Activated naive CD8-positive, alpha-beta T cell treated with anti-CD3 and anti-CD28 coated beads for 36 hours (primary cell): ENCODE data around the gene ABHD4. TPM values are rescaled to one million over a fixed set of nuclear protein-coding genes. Genes with fewer than 3 reads are reported as not detected.
"Not testable (repeated sequence)": the region's sequence is repeated elsewhere in the genome, so short reads cannot be mapped to it uniquely, and the experiment has no call there.

Source experiments
- DNase-seq: peaks from one replicate; pipeline ENCODE4 v3.0.0; 2021
- H3K27ac Mint-ChIP-seq: one replicate; pipeline ENCODE4 v1.8.0; 2022; ENCODE audit warnings: mild to moderate bottlenecking, moderate library complexity, mixed read lengths
- H3K27me3 Mint-ChIP-seq: one replicate; pipeline ENCODE4 v1.8.0; 2022; ENCODE audit warnings: mild to moderate bottlenecking, mixed read lengths
- H3K36me3 Mint-ChIP-seq: one replicate; pipeline ENCODE4 v1.8.0; 2021; ENCODE audit warnings: mild to moderate bottlenecking, mixed read lengths
- H3K4me1 Mint-ChIP-seq: one replicate; pipeline ENCODE4 v1.8.0; 2021; ENCODE audit warnings: mixed read lengths
- H3K4me3 Mint-ChIP-seq: one replicate; pipeline ENCODE4 v1.8.0; 2022; ENCODE audit warnings: mild to moderate bottlenecking, moderate library complexity, mixed read lengths
- H3K9me3 Mint-ChIP-seq: one replicate; pipeline ENCODE4 v1.8.0; 2022; ENCODE audit warnings: mixed read lengths
- total RNA-seq, 2 experiments: library from RNA; stranded (reverse); gene quantifications; one replicate each; pipeline ENCODE4 v1.2.3, GENCODE V29; 2021

Gene ABHD4
- total RNA-seq, 2 experiments from 2014 or later, result 8.2 to 8.7 TPM

DNA sequence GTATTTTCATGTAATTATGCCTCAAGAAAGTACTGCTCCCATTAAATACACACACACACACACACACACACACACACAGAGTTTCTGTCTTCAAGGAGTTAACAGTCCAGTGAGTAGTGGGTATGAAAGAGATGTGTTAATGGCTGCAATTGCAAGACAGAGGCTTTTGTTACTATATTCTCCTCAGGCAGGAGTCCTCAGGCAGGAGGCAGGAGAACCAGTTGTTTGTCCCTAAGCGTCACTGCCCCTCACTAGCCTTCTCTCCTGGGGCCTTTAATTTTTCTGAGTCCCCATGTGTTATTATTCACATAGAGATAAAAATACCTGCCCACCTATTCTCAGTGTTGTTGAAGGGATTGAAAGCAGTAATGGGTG, 40.3 kb upstream of the ABHD4 start:
- Mint-ChIP-seq H3K9me3 (peaks cover 2% of the 10 kb centered on the region), H3K4me3 (peak overlapping the region; percentile 85), H3K27ac (peak overlapping the region; percentile 97), H3K4me1 (peaks cover 87% of the 10 kb centered on the region), H3K36me3 (peaks cover 35% of the 10 kb centered on the region), H3K27me3 (peaks cover 11% of the 10 kb centered on the region)
- no peak for DNase-seq

DNA sequence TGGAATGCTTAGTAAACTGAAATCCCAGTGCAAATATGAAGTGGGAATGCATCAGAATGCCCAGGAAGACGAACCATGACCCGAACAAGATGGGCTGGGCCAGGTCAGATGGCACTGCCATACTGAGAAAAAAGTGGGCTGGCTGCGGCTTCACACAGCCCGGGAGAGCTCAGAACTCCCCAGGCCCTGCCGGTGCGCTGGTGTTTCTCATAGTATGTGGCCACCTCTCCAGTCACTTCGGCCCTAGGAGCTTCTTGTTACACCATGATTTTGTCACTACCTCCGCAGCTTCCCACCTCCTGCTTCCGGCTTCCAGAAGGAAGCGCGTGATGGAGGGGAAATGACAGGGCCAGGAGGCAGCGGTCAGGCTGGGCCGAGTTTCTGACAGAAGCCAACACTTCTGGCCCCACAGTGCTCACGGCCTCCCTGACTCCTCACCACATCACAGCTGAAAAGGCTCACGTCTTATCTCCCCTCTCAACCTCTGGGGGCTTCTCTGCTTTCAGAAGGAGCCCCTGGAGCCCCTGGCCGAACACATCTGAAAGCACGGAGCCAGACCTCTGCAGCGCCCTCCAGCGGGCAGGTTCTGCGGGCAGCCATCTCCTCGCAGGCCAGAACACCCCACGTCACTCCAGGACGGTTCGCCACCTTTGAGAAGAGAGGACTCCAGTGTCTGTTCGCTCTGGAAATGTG, 39.7 kb upstream of the ABHD4 start:
- peak overlapping the region; percentile 85 for H3K4me3 Mint-ChIP-seq
- peaks cover 36% of the 10 kb centered on the region for H3K36me3 Mint-ChIP-seq
- DNase-seq, result peak; percentile 78
- peaks cover 11% of the 10 kb centered on the region for H3K27me3 Mint-ChIP-seq
- peaks cover 2% of the 10 kb centered on the region for H3K9me3 Mint-ChIP-seq
- H3K4me1 Mint-ChIP-seq, result peaks cover 85% of the 10 kb centered on the region
- peak overlapping the region; percentile 97 for H3K27ac Mint-ChIP-seq

DNA sequence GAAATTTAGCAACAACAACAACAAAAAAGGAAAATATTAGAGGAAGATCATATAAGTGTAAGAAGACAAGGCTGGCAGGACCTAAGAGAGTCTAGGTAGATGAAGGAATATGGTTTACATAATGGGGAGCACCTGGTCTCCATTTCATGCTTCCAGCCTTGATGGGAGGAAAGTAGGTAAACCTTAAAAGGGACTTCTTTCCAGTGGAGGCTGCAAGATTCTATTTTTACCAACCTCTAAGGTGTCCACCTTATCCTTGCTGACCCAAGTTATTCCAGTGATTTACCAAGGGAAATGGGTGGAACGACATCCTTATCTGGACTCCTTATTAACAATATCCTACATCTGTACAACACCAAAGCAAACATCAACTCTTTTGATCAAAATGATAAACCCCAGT, 39.1 kb upstream of the ABHD4 start:
- DNase-seq, result no peak
- Mint-ChIP-seq H3K4me1 (peaks cover 86% of the 10 kb centered on the region), H3K9me3 (peaks cover 2% of the 10 kb centered on the region), H3K27me3 (peaks cover 7% of the 10 kb centered on the region), H3K36me3 (peaks cover 35% of the 10 kb centered on the region), H3K27ac (peak overlapping the region; percentile 97), H3K4me3 (peak overlapping the region; percentile 85)

DNA sequence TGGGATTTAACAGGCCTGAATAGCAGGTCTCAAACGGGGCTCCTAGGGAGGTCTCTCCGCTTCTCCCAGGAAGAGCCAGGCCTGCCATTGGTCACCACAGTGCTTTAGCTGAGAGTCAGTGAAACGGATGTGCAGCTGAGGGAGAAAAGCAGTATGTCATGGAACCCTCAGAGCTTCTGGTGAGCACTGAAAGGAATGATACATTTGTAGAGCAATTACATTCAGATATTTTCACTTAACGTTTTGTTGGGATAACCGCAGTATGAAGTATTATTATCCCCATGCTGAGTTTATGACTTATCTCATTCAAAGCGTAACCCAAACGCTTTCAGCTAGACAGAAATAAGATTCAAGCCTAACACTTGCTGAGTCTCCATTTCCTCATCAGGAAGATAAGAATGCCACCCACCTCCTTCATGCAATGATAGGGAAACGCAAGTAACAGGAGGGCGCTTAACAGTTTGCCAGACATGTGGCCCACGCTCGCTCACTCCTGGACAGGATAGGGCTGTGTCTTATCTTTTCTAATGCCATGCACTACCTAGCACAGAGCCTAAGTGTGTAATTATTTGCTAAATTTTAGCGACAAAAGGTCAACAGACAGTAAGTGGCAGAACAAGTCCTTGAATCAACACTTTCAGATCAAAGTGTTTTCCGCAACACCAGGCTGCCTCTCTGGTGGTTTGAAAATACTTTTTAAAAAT, 37.3 kb upstream of the ABHD4 start:
- DNase-seq, result no peak
- Mint-ChIP-seq H3K4me3 (peak overlapping the region; percentile 67), H3K27ac (peak overlapping the region; percentile 97), H3K4me1 (peaks cover 88% of the 10 kb centered on the region), H3K36me3 (peaks cover 49% of the 10 kb centered on the region), H3K9me3 (peaks cover 2% of the 10 kb centered on the region), H3K27me3 (peaks cover 7% of the 10 kb centered on the region)

DNA sequence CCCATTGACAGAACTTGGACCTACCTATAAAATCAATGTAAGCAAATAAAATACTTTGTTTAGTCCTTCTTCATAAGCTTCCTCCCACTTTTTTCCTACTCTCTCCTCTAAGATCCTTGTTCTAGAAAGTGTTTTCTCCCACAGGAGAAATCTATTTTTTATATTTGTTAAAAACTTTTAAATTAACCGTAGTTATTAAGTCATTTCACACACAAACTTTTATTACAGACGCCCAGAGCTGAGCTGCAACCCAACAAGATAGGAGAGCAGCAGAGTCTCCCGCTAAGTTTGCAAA, 36.8 kb upstream of the ABHD4 start:
- H3K27ac Mint-ChIP-seq, result peak overlapping the region; percentile 97
- H3K4me3 Mint-ChIP-seq, result peak overlapping the region; percentile 67
- H3K27me3 Mint-ChIP-seq, result peaks cover 2% of the 10 kb centered on the region
- H3K4me1 Mint-ChIP-seq, result peaks cover 88% of the 10 kb centered on the region
- peaks cover under 1% of the 10 kb centered on the region for H3K9me3 Mint-ChIP-seq
- DNase-seq, result no peak
- peaks cover 49% of the 10 kb centered on the region for H3K36me3 Mint-ChIP-seq

DNA sequence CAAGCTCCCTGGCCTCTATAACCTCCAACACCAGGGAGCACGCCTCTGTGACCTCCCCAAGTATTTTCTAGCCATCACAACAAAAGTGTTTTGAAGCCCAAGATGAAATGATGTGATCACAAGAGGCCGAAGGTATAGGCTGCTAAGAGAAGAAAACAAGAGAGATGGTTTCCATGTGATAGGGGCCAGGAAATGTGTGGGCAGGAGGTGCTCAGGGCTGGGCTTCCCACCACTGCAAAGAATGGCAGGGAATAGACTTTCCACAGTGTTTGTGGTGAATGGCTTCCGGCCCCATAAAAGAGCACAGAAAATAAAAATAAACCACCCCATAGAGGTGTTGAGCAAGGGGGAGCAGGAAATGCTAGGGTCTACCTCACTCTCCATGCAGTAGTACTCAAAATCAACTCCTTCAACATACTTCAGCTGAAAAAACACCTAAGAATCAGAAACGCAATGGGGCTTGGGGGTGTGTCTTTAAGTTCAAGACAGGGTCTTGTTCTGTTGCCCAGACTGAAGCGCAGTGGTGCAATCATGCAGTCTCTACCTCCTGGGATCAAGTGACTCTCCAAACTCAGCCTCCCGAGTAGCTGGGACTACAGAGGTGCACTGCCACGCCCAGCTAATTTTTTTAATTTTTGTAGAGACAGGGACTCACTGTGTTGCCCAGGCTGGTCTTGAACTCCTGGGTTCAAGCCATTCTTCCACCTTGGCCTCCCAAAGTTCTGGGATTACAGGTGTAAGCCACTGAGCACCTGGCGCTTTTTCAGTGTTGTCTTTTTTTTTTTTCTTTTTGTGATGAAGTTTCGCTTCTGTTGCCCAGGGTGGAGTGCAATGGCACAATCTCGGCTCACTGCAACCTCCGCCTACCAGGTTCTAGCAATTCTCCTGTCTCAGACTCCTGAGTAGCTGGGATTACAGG, 36.2 kb upstream of the ABHD4 start:
- Mint-ChIP-seq H3K27me3 (no peaks in the 10 kb centered on the region), H3K27ac (peak overlapping the region; percentile 97)

DNA sequence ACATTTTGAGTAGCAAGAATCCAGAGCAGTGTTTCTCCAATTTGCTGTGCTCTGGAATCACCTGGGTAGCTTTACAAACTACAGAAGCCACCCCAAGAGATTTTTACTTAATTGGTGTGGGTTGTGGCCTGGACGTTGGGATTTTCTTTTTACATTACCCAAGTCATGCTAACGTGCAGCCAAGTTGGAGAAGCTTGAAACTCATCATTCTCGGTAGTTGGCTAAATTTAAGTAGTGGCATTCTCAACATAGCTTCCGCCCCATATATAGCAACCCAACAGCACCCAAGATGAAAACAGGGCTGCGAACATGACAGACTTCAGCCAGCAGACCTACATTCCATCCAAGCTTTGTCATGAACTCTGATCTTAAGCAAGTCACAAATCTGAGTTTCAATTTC, 34.1 kb upstream of the ABHD4 start:
- Mint-ChIP-seq H3K4me3 (peak overlapping the region; percentile 74), H3K4me1 (peaks cover 94% of the 10 kb centered on the region), H3K9me3 (no peaks in the 10 kb centered on the region), H3K27ac (peak overlapping the region; percentile 97), H3K36me3 (peaks cover 51% of the 10 kb centered on the region), H3K27me3 (no peaks in the 10 kb centered on the region)
- no peak for DNase-seq

More for the DNA sequence above, 36.2 kb upstream of the ABHD4 start:
- peak; percentile 77 for DNase-seq
- Mint-ChIP-seq H3K4me1 (peaks cover 92% of the 10 kb centered on the region), H3K4me3 (peak overlapping the region; percentile 67), H3K9me3 (no peaks in the 10 kb centered on the region), H3K36me3 (peaks cover 49% of the 10 kb centered on the region)

DNA sequence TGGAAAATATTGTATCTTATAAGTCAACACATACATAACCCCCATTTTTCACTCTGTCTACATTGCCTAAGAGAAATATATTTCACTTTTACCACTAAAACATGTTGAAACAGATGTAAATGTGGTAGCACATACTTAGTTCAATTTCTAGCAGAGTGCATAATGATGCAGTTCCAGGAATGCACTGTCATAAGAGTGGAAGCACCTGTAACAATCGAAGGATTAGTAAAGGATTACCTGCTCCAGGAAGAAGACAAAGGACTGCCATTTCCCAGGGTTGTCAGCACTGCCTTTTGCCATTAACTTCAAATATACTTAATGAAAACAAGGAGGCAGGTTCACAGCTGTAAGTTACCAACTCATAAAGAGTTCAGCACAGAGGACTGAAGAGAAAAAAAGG, 33.6 kb upstream of the ABHD4 start:
- H3K9me3 Mint-ChIP-seq, result no peaks in the 10 kb centered on the region
- H3K4me3 Mint-ChIP-seq, result peak overlapping the region; percentile 74
- H3K27me3 Mint-ChIP-seq, result no peaks in the 10 kb centered on the region
- peaks cover 94% of the 10 kb centered on the region for H3K4me1 Mint-ChIP-seq
- peaks cover 53% of the 10 kb centered on the region for H3K36me3 Mint-ChIP-seq
- DNase-seq, result no peak
- peak overlapping the region; percentile 97 for H3K27ac Mint-ChIP-seq

DNA sequence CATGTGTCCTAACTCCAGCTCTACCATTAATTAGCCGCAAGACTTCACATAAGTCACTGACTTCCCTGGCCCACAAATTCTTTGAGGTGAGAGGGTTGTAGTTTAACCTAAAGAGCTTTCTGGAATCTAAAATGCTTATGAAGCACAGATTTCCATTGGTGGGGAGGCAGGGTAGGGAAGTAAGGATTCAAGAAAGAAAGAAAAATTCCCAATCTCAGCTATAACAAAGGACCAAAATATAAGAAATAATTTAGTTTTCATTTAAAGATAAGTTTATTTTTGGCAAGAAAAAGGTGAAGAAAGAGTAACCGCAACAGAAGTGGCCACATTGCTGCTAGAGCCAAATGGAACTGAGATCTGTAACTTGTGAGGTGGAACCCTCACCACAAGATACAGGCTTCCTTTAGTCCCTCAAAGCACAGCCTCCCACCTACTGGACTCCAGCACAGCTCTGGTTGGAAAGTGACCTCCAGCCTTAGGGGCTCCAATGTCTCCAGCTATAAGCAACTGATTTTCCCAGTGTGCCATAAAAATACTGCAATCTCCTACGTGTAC, 32.6 kb upstream of the ABHD4 start:
- peak overlapping the region; percentile 74 for H3K4me3 Mint-ChIP-seq

DNA sequence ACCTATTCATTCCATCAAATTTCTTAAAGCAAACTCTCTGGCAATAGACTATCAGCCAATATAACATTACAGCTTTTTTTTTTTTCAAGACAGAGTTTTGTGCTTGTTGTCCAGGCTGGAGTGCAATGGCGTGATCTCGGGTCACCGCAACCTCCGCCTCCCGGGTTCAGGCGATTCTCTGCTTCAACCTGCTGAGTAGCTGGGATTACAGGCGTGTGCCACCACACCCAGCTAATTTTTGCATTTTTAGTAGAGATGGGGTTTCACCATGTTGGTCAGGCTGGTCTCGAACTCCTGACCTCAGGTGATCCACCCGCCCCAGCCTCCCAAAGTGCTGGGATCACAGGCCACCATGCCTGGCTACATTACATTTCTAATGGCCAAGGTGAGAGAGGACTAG, 31.8 kb upstream of the ABHD4 start:
- H3K36me3 Mint-ChIP-seq, result peaks cover 52% of the 10 kb centered on the region
- H3K27ac Mint-ChIP-seq, result peak overlapping the region; percentile 97
- not testable (repeated sequence) for H3K9me3 Mint-ChIP-seq, DNase-seq, H3K27me3 Mint-ChIP-seq
- H3K4me1 Mint-ChIP-seq, result peaks cover 84% of the 10 kb centered on the region
- peak overlapping the region; percentile 74 for H3K4me3 Mint-ChIP-seq

More for the DNA sequence above, 32.6 kb upstream of the ABHD4 start:
- DNase-seq, result no peak
- Mint-ChIP-seq H3K27ac (peak overlapping the region; percentile 97), H3K9me3 (no peaks in the 10 kb centered on the region), H3K27me3 (no peaks in the 10 kb centered on the region), H3K4me1 (peaks cover 91% of the 10 kb centered on the region), H3K36me3 (peaks cover 48% of the 10 kb centered on the region)

DNA sequence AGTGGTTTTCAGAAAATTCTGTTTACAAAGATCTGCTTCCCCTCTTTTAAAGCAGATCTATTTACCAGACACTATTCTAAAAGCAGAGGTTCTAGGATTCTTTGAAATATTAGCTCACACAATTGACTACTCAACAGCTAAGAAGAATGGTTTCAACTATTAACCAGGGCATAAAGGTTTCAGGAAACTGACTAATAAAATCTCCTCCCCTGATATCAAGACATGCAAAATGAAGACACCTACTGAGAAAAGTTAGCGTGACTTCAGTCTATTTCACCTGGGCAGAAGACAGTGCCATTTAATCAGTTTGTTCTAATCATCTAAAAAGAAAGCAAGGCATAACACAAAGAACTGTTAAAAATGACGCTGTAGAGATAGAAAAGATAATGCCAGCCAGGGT, 31.3 kb upstream of the ABHD4 start:
- Mint-ChIP-seq H3K9me3 (no peaks in the 10 kb centered on the region), H3K27me3 (no peaks in the 10 kb centered on the region), H3K4me1 (peaks cover 78% of the 10 kb centered on the region), H3K4me3 (peak overlapping the region; percentile 74), H3K36me3 (peaks cover 54% of the 10 kb centered on the region), H3K27ac (peak overlapping the region; percentile 97)
- DNase-seq, result no peak

DNA sequence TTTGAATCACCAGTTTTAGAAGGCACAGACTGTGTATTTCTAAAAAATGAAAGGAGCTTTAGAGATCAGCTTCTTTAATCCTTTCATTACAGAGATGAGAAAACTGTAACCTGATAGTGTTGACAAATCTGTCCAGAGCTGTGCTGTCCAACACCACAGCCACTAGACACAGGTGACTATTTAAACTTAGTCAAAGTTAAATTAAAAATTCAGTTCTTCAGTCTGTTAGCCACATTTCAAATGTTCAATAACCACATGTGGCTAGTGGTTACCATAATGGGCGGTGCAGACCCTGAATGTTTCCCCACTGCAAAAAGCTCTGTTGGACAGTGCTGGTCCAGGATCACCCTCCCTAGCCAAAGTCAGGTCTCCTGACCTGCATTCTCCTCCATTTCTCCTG, 30.7 kb upstream of the ABHD4 start:
- Mint-ChIP-seq H3K9me3 (no peaks in the 10 kb centered on the region), H3K4me3 (peak overlapping the region; percentile 74), H3K27ac (peak overlapping the region; percentile 97), H3K4me1 (peaks cover 74% of the 10 kb centered on the region), H3K27me3 (no peaks in the 10 kb centered on the region), H3K36me3 (peaks cover 55% of the 10 kb centered on the region)
- no peak for DNase-seq

DNA sequence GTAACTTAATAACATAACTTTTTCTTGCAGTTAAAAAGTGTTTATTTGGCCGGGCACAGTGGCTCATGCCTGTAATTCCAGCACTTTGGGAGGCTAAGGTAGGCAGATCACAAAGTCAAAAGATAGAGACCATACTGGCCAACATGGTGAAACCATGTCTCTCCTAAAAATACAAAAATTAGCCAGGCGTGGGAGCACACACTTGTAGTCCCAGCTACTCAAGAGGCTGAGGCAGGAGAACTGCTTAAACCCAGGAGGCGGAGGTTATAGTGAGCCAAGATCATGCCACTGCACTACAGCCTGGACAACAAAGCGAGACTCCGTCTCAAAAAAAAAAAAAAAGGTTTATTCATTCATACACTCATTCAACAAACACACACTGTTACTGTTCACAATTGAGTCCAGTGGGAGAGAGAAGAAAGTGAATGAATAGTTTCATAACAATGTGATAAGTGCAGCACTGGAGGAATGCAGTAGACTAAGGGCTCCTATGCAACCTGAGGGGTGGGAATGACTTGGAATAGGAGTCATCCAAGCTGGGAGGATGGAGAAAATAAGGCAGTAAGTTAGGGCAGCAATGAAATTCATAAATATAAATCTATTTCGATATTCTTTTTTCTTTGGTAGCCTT, 28.9 kb upstream of the ABHD4 start:
- no peaks in the 10 kb centered on the region for H3K9me3 Mint-ChIP-seq
- peak overlapping the region; percentile 93 for H3K27ac Mint-ChIP-seq
- no peak for DNase-seq
- H3K4me3 Mint-ChIP-seq, result peak overlapping the region; percentile 87
- peaks cover 56% of the 10 kb centered on the region for H3K36me3 Mint-ChIP-seq
- H3K27me3 Mint-ChIP-seq, result no peaks in the 10 kb centered on the region
- H3K4me1 Mint-ChIP-seq, result peaks cover 73% of the 10 kb centered on the region

DNA sequence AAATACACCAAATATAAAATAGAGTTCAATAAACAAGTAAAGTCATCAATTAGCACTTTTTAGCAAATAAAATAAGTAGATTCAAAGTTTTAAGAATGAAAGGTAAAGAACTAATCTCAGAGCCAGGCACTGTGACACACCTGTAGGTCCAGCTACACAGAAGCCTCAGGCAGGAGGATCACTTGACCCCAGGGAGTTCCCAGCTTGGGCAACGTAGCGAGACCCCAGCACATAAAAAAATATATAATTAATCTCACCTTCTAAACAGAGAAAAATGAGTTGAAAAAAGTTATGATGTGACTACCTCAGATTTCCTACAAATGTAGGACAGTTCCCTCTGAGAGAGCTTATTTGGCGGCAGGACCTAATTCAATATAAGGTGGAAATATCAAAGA, 28.4 kb upstream of the ABHD4 start:
- Mint-ChIP-seq H3K27ac (peak overlapping the region; percentile 93), H3K4me1 (peaks cover 72% of the 10 kb centered on the region), H3K27me3 (no peaks in the 10 kb centered on the region), H3K36me3 (peaks cover 56% of the 10 kb centered on the region), H3K9me3 (no peaks in the 10 kb centered on the region), H3K4me3 (peak overlapping the region; percentile 87)
- DNase-seq, result no peak
